SU-DHL-6 (cell line): ENCODE results near the gene DNAH3.

Source experiments
- EZH2phosphoT487 ChIP-seq: fragments of 200-600 bp; sonication (generic), shearing (Covaris generic); conservative IDR thresholded peaks from 2 replicates; pipeline ENCODE4 v1.6.1; 2018; ENCODE audit warnings: mild to moderate bottlenecking, antibody characterized with exemption, low read length, moderate library complexity, mixed read lengths
- TF ChIP-seq, protein P1 (sequence below): fragments of 200-600 bp; sonication (generic); IDR thresholded peaks from one replicate; pipeline ENCODE4 v1.5.1; 2017; ENCODE audit warnings: antibody characterized with exemption, mild to moderate bottlenecking, low read length, moderate library complexity; ENCODE audit not compliant: insufficient read depth, poor library complexity, severe bottlenecking

GRCh38 chr16:21057875-21058274 lies 92.8 kb downstream of the DNAH3 start:
- TF ChIP-seq, protein P1, sequence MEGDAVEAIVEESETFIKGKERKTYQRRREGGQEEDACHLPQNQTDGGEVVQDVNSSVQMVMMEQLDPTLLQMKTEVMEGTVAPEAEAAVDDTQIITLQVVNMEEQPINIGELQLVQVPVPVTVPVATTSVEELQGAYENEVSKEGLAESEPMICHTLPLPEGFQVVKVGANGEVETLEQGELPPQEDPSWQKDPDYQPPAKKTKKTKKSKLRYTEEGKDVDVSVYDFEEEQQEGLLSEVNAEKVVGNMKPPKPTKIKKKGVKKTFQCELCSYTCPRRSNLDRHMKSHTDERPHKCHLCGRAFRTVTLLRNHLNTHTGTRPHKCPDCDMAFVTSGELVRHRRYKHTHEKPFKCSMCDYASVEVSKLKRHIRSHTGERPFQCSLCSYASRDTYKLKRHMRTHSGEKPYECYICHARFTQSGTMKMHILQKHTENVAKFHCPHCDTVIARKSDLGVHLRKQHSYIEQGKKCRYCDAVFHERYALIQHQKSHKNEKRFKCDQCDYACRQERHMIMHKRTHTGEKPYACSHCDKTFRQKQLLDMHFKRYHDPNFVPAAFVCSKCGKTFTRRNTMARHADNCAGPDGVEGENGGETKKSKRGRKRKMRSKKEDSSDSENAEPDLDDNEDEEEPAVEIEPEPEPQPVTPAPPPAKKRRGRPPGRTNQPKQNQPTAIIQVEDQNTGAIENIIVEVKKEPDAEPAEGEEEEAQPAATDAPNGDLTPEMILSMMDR = no peak
- TF ChIP-seq EZH2phosphoT487 = no peak
